Adrenal gland (tissue), 12 donors: ENCODE data around the gene GPC3. TPM values are rescaled to one million over a fixed set of nuclear protein-coding genes. Genes with fewer than 3 reads are reported as not detected.
A peak's percentile ranks its signal among the peaks of the same experiment; 100 is the strongest.

Experiments used
- DNase-seq, 7 donors: peaks; one replicate each; pipeline ENCODE4 v3.0.0-alpha.2; 2019 to 2020
- H3K27ac ChIP-seq, 5 donors: fragments of 200-600 bp; sonication (generic) in 4 of 5; 1 replicate in 3 of 5; 2 replicates in 2 of 5; pipeline versions ENCODE4 v1.5.1 to v1.8.0; 2016 to 2020; ENCODE audit warnings: mild to moderate bottlenecking in 1 of 5
- H3K27me3 ChIP-seq: fragments of 200-600 bp; 2 replicates; pipeline ENCODE4 v1.8.0; 2021
- H3K36me3 ChIP-seq, 2 donors: fragments of 200-600 bp; replicated peaks in 1 of 2; 1 replicate in 1 of 2; 2 replicates in 1 of 2; pipeline versions ENCODE4 v1.5.1 to v1.8.0; 2018 to 2022
- H3K4me1 ChIP-seq, 2 donors: fragments of 200-600 bp; replicated peaks in 1 of 2; 1 replicate in 1 of 2; 2 replicates in 1 of 2; pipeline versions ENCODE4 v1.5.1 to v1.8.0; 2018 to 2021
- H3K4me3 ChIP-seq, 4 donors: fragments of 200-600 bp; sonication (generic) in 3 of 4; one replicate each; pipeline ENCODE4 v1.5.1; 2016 to 2018
- H3K9me3 ChIP-seq, 3 donors: fragments of 200-600 bp; sonication (generic) in 1 of 3; replicated peaks in 1 of 3; 1 replicate in 2 of 3; 2 replicates in 1 of 3; pipeline versions ENCODE4 v1.5.1 to v1.8.0; 2016 to 2021
- POLR2A ChIP-seq, 2 donors: fragments of 450-650 bp; IDR thresholded peaks; one replicate each; pipeline ENCODE4 v1.6.1; 2017; ENCODE audit warnings: antibody characterized with exemption in 2 of 2, mild to moderate bottlenecking in 2 of 2, moderate library complexity in 1 of 2
- WGBS, 4 donors: extraction: QIAGEN DNeasy Blood & Tissue Kit in 2 of 4; methylation state at CpG; one replicate each; pipeline versions ENCODE4 v1.1.5 to v1.1.7; 2013 to 2017; 5-methylcytosine and 5-hydroxymethylcytosine counted together
- intact Hi-C, 2 donors: fragments of 100-400 bp; cut with DNase I; formaldehyde crosslinking; loops; one replicate each; pipeline versions ENCODE4 v1.14.1 to v1.15.0; 2022 to 2023
- polyA plus RNA-seq, 3 donors: library from polyadenylated mRNA; stranded (reverse); fragments of 200-250 nt in 2 of 3; fragments of 350-450 nt in 1 of 3; fragmentation: Illumina TruSeq in 1 of 3; extraction: RNeasy Lipid Tissue Mini Kit (QIAGEN cat#74804) in 1 of 3; gene quantifications; one replicate each; pipeline ENCODE4 v1.2.3, GENCODE V29; 2013 to 2014
- total RNA-seq, 9 donors: library from RNA; depleted of rRNA in 4 of 9; stranded (reverse); fragments of >200 nt in 4 of 9; fragments of 120-200 nt in 1 of 9; fragmentation: NEBNext Ultra II Directional in 1 of 9; extraction: Animal tissue kit (Norgen Biotek cat#: 25700) in 1 of 9; gene quantifications; one replicate each; pipeline versions ENCODE4 v1.1.0 to v1.2.4, GENCODE V29; 2013 to 2023
- TF ChIP-seq, protein P1 (sequence below), 6 experiments: fragments of 450-650 bp in 4 of 6; fragments of 200-600 bp in 2 of 6; sonication (generic) in 1 of 6; IDR thresholded peaks; 1 replicate in 5 of 6; 2 replicates in 1 of 6; pipeline versions ENCODE4 v1.5.1 to v1.8.0; 2016 to 2021; ENCODE audit warnings: antibody characterized with exemption in 6 of 6, mild to moderate bottlenecking in 2 of 6, moderate library complexity in 1 of 6
- donor health status: healthy with polysubstance abuse.
- donor health status: Bipolar disorder and iron deficiency.
- donor health status: DM: yes; HTN: yes; CAD: no.
- donor health status: DM: no; HTN: no; CAD: no.
- donor health status: DM: no; HTN: no; CAD: no.
- donor health status: DM: yes; HTN: yes; CAD: no.

Gene GPC3
- total and polyA plus RNA-seq, 12 donors: 3.5 to 56.7 (median 20.9) TPM

DNA sequence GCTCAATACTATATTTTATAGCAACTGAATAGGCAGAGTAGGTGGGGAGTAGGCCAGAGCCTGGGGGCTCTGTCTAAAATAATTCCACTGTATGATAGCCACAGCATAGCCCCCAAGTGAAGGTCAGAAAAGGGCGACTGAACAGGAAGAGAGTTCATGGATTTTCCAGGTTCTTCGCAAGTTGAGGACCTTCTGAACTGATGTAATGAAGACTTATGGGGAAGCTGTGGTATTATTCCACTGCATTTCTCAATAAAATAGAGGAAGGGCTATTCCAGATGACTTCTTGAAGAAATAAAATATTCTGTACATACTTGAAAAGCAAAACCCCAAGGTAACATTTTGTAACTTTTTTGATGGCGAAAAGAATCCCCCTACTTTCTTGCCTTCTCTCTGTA lies 338.7 kb downstream of the GPC3 start:
- Histone ChIP-seq H3K4me3 (no peak overlapping the region), H3K27me3 (peaks cover 2% of the 10 kb centered on the region), H3K27ac (peak overlapping the region in 1 of 5 donors; percentile 13), H3K36me3 (no peaks in the 10 kb centered on the region), H3K4me1 (no peaks in the 10 kb centered on the region), H3K9me3 (no peaks in the 10 kb centered on the region)
- intact Hi-C loops: no loop called here
- TF ChIP-seq, protein P1, sequence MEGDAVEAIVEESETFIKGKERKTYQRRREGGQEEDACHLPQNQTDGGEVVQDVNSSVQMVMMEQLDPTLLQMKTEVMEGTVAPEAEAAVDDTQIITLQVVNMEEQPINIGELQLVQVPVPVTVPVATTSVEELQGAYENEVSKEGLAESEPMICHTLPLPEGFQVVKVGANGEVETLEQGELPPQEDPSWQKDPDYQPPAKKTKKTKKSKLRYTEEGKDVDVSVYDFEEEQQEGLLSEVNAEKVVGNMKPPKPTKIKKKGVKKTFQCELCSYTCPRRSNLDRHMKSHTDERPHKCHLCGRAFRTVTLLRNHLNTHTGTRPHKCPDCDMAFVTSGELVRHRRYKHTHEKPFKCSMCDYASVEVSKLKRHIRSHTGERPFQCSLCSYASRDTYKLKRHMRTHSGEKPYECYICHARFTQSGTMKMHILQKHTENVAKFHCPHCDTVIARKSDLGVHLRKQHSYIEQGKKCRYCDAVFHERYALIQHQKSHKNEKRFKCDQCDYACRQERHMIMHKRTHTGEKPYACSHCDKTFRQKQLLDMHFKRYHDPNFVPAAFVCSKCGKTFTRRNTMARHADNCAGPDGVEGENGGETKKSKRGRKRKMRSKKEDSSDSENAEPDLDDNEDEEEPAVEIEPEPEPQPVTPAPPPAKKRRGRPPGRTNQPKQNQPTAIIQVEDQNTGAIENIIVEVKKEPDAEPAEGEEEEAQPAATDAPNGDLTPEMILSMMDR (IDR thresholded peaks at IDR 0.05): no peak
- no peak for TF ChIP-seq POLR2A (IDR thresholded peaks at IDR 0.05)
- WGBS, 4 donors: 76 to 81% (median 79%) methylated on average over 3 of the region's 3 CpGs
- no peak for DNase-seq

DNA sequence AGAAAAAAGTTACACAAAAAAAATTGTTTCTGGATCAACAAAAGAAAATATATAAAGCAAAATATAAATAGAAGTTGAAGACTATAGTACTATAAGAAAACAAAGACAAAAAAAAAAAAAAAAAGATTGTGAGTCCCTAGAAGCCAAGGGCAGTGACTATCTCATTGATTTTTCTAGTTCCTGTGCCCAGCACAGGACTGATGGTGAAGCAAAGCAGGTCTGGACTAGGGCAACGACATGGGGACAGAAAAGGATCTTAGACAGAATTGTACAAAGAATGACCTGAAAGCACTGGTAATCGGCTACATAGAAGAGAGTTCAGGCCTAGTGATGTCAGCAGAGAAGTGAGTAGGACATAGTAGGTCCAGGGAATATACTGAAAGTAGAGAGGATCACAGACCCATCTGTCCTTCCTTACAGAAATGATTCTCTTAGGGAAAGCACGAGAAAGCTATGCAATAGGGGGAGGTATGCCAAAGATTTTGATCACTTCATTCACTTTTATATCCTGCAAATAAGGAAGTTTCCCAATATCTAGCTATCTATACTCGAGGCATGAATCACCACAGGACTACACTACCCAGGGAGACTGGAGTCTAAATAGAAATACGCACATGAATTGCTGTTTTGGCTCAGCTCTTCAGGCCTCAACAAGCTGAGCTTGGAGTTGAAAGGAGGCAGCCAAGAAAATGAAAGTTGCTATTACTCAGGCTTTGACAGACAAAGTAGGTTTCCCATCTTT lies 339.2 kb downstream of the GPC3 start:
- intact Hi-C loops: no loop called here
- 46 to 59% (median 54%) methylated on average over 5 of the region's 5 CpGs for WGBS, 4 donors
- Histone ChIP-seq H3K27ac (peak overlapping the region in 1 of 5 donors; percentile 13), H3K4me1 (no peaks in the 10 kb centered on the region), H3K9me3 (no peaks in the 10 kb centered on the region), H3K36me3 (no peaks in the 10 kb centered on the region), H3K27me3 (no peaks in the 10 kb centered on the region), H3K4me3 (no peak overlapping the region)
- TF ChIP-seq, protein P1 (IDR thresholded peaks at IDR 0.05): no peak
- TF ChIP-seq POLR2A (IDR thresholded peaks at IDR 0.05): no peak
- peak in 2 of 7 donors; percentile 26 to 39 for DNase-seq

DNA sequence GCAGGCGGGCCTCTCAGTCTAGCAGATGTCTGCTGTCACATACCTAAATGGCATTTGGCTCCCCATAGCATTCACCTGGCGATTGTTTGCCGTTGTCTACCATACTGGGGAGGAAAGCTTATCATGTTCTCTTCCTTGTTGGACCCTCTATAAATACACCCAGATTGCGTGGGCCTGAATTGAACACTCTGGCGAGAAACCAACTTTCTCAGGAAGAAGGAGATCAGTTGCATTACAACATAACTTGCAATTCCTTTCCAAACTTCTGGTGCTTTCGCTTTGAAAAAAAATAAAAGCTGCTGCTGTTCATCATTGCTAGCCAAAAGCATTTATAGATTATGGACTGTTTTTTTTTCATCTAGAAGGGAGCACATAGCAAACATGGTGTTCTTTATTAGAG lies 340.1 kb downstream of the GPC3 start:
- no peak for DNase-seq
- intact Hi-C loops: no loop called here

DNA sequence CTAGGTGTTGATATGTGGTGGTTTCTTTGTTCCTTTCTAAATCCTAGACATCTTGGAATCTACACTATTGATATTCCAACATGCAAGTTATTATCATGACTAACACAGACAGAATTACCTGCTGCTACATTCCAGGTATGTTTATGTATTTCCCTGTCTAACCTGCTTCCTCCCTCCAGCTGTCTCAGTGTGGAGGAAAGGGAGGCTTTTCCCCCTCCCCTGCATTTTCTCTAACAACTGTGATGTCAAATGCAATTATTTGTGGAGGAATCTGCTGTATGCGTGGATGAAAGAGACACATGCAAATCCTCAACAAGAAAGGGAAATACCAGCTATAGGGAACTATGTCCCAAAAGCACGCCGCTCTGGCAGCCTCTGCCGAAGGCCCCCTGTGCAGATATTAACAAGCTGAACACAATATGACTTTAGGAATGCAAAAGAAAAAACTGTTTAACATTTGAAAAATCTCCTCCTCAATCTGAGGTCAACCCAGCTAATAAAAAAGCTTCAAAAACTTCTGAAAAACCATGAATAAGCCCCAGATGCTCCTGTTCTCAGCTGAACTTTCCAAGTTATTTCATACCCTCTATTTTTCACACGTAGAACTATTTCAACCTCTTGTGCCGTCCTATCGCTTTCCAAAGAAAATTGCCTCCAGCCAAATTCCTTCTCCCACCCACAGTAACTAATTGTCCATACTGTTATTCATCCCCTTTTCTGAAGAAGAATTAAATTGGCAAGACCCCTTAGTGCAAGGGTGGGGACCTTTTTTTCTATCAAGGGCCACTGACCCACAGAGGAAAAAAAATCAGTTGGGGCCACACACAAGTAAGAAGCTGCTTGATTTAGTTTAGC lies 345.0 kb downstream of the GPC3 start:
- TF ChIP-seq, protein P1 (IDR thresholded peaks at IDR 0.05): no peak
- no peak for TF ChIP-seq POLR2A (IDR thresholded peaks at IDR 0.05)
- WGBS, 4 donors: 49 to 74% (median 64%) methylated on average over 5 to 7 of the region's 7 CpGs
- Histone ChIP-seq H3K27me3 (peaks cover 4% of the 10 kb centered on the region), H3K27ac (no peak overlapping the region), H3K4me1 (no peaks in the 10 kb centered on the region), H3K4me3 (no peak overlapping the region), H3K36me3 (no peaks in the 10 kb centered on the region), H3K9me3 (no peaks in the 10 kb centered on the region)
- DNase-seq: no peak
- intact Hi-C loops: no loop called here

More for the DNA sequence above, 340.1 kb downstream of the GPC3 start:
- Histone ChIP-seq H3K4me3 (no peak overlapping the region), H3K27ac (peak overlapping the region in 1 of 5 donors; percentile 11), H3K9me3 (no peaks in the 10 kb centered on the region), H3K27me3 (no peaks in the 10 kb centered on the region), H3K4me1 (no peaks in the 10 kb centered on the region), H3K36me3 (no peaks in the 10 kb centered on the region)
- WGBS, 4 donors: 56 to 82% (median 59%) methylated on average over 4 to 6 of the region's 6 CpGs
- no peak for TF ChIP-seq POLR2A (IDR thresholded peaks at IDR 0.05)
- TF ChIP-seq, protein P1 (IDR thresholded peaks at IDR 0.05): no peak
